ENCODE measurements around the gene TMEM134.

DNA sequence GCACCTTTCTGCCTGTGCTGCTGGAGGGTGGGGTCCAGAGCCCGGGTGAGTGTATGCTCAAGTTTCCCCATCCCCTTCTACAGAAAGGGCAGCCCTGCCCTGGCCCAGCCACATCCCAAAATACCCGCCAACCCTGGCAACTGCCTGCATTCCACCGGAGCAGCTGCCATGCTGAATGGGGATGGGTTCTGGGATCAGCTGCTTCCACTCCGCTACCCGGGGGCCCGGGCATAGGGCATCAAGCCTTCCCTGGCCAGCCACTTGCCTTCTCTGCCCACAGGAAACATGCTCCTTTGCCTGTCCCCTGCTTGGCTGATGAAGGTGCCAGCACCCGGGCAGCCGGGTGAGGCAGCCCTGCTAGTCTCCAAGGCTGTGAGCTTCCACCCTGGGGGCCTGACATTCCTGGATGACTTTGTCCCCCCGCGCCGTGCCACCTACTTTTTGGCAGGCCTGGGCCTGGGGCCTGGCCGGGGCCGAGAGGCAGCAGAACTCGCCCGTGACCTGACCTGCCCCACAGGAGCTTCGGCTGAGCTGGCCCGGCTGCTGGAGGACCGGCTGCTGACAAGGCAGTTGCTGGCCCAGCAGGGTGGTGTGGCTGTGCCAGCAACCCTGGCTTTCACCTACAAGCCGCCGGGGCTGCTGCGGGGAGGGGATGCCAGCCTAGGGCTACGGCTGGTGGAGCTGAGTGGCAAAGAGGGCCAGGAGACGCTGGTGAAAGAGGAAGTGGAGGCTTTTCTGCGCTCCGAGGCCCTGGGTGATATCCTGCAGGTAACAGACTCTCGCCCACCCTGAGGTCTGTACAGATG lies 50.4 kb downstream of the TMEM134 start:
- TF ChIP-seq, protein P1, sequence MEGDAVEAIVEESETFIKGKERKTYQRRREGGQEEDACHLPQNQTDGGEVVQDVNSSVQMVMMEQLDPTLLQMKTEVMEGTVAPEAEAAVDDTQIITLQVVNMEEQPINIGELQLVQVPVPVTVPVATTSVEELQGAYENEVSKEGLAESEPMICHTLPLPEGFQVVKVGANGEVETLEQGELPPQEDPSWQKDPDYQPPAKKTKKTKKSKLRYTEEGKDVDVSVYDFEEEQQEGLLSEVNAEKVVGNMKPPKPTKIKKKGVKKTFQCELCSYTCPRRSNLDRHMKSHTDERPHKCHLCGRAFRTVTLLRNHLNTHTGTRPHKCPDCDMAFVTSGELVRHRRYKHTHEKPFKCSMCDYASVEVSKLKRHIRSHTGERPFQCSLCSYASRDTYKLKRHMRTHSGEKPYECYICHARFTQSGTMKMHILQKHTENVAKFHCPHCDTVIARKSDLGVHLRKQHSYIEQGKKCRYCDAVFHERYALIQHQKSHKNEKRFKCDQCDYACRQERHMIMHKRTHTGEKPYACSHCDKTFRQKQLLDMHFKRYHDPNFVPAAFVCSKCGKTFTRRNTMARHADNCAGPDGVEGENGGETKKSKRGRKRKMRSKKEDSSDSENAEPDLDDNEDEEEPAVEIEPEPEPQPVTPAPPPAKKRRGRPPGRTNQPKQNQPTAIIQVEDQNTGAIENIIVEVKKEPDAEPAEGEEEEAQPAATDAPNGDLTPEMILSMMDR (conservative IDR thresholded peaks at IDR 0.05; ENCODE audit: low read depth, low read length), result no peak
- TF ChIP-seq EZH2 (IDR thresholded peaks at IDR 0.05; ENCODE audit: borderline replicate concordance, low read depth, low read length, poor library complexity, severe bottlenecking), result no peak

All from A673 (cell line).